ENCODE data around the gene CDC73. TPM values are rescaled to one million over a fixed set of nuclear protein-coding genes. Genes with fewer than 3 reads are reported as not detected.

CDC73 gene
- polyA plus RNA-seq, 1 donor (not counting 4 experiments of a cell fraction or from before 2014, with no cell fraction given) = 45.3 TPM

DNA sequence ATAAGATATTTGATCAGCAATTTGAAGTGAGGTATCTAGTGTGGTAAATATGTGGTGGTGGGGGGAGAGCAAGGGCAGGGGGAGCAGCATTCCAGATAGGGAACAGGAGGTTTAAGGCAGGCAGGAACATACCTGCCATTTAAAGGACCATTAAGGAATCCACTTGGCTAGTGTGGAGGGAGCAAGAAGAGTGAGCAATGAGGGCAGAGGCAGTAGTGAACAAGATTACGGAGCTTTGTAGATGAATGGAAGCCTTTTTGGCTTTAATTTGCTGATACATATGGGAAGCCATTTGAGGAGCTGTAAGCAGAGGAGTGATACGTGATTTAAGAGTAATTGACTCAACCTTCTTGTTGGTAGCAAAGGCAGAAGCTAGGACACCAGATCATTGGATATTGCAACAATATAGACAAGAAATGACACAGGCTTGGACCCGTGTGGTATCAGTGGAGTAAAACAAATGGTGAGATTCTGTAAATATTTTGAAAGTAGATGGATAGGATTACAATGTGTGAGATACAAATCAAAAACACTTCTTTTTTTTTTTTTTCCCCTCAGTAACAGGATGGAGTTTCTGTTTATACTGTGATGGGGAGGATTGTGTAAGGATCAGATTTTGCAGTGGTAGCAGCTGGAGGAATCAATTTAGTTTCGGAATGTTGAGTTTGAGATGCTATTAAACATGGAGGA is 138.4 kb downstream of the CDC73 start:
- TF ChIP-seq CTCF (optimal IDR thresholded peaks at IDR 0.05 in 1 of 3, IDR thresholded peaks at IDR 0.05 in 1 of 3, conservative IDR thresholded peaks at IDR 0.05 in 1 of 3; ENCODE audit: extremely low read depth in 1 of 3, insufficient read depth in 2 of 3, low read length in 3 of 3) (no peak), EZH2 (IDR thresholded peaks at IDR 0.05; ENCODE audit: low read length) (no peak)
- Histone ChIP-seq H3K9me3 (ENCODE audit: control insufficient read depth, low read depth, low read length) (no peaks in the 10 kb centered on the region), H3K4me2 (ENCODE audit: control insufficient read depth, extremely low read depth, insufficient read depth, low read depth, low read length) (no peak overlapping the region), H3K36me3 (ENCODE audit: control insufficient read depth in 2 of 2, extremely low read depth in 1 of 2, insufficient read depth in 2 of 2, low read length in 2 of 2) (peaks cover 0 to 5% of the 10 kb centered on the region in 2 experiments), H3K4me3 (ENCODE audit: control insufficient read depth in 2 of 3, extremely low read depth in 1 of 3, insufficient read depth in 2 of 3, low read depth in 1 of 3, low read length in 3 of 3) (no peak overlapping the region), H3K4me1 (ENCODE audit: control insufficient read depth, extremely low read depth, insufficient read depth, low read length) (no peaks in the 10 kb centered on the region), H3K9me1 (ENCODE audit: control insufficient read depth, extremely low read depth, insufficient read depth, low read length) (no peaks in the 10 kb centered on the region), H3K27me3 (ENCODE audit: control insufficient read depth, extremely low read depth, insufficient read depth, low read length) (no peaks in the 10 kb centered on the region), H3K79me2 (ENCODE audit: control insufficient read depth, insufficient read depth, low read length) (no peaks in the 10 kb centered on the region), H4K20me1 (ENCODE audit: control insufficient read depth, extremely low read depth, insufficient read depth, low read length) (no peaks in the 10 kb centered on the region), H2AFZ (ENCODE audit: control insufficient read depth, low read length) (no peak overlapping the region), H3K9ac (ENCODE audit: control insufficient read depth, extremely low read depth, insufficient read depth, low read length) (no peak overlapping the region), H3K27ac (ENCODE audit: control insufficient read depth, insufficient read depth, low read length) (no peak overlapping the region)
- FAIRE-seq (no peak), DNase-seq (ENCODE audit: low read depth, low spot score) (no peak)
- dilution Hi-C loops (cut with MboI; ENCODE audit: extremely low pct_ligation_motif_present, low sequenced_read_pairs) = no loop called here

- Histone ChIP-seq H3K4me2 (ENCODE audit: control insufficient read depth, extremely low read depth, insufficient read depth, low read depth, low read length) (no peak overlapping the region), H3K9me3 (ENCODE audit: control insufficient read depth, low read depth, low read length) (no peaks in the 10 kb centered on the region), H3K4me3 (ENCODE audit: control insufficient read depth in 2 of 3, extremely low read depth in 1 of 3, insufficient read depth in 2 of 3, low read depth in 1 of 3, low read length in 3 of 3) (no peak overlapping the region), H3K36me3 (ENCODE audit: control insufficient read depth in 2 of 2, extremely low read depth in 1 of 2, insufficient read depth in 2 of 2, low read length in 2 of 2) (peaks cover 0 to 5% of the 10 kb centered on the region in 2 experiments), H3K9ac (ENCODE audit: control insufficient read depth, extremely low read depth, insufficient read depth, low read length) (no peak overlapping the region), H3K9me1 (ENCODE audit: control insufficient read depth, extremely low read depth, insufficient read depth, low read length) (no peaks in the 10 kb centered on the region), H3K27ac (ENCODE audit: control insufficient read depth, insufficient read depth, low read length) (no peak overlapping the region), H4K20me1 (ENCODE audit: control insufficient read depth, extremely low read depth, insufficient read depth, low read length) (no peaks in the 10 kb centered on the region), H3K27me3 (ENCODE audit: control insufficient read depth, extremely low read depth, insufficient read depth, low read length) (no peaks in the 10 kb centered on the region), H3K79me2 (ENCODE audit: control insufficient read depth, insufficient read depth, low read length) (no peaks in the 10 kb centered on the region), H2AFZ (ENCODE audit: control insufficient read depth, low read length) (no peak overlapping the region), H3K4me1 (ENCODE audit: control insufficient read depth, extremely low read depth, insufficient read depth, low read length) (no peaks in the 10 kb centered on the region)
- FAIRE-seq = no peak
- TF ChIP-seq CTCF (optimal IDR thresholded peaks at IDR 0.05 in 1 of 3, IDR thresholded peaks at IDR 0.05 in 1 of 3, conservative IDR thresholded peaks at IDR 0.05 in 1 of 3; ENCODE audit: extremely low read depth in 1 of 3, insufficient read depth in 2 of 3, low read length in 3 of 3) (no peak), EZH2 (IDR thresholded peaks at IDR 0.05; ENCODE audit: low read length) (no peak)
- DNase-seq (ENCODE audit: low read depth, low spot score) = no peak
- dilution Hi-C loops (cut with MboI; ENCODE audit: extremely low pct_ligation_motif_present, low sequenced_read_pairs) = no loop called here
These were observed 139.1 kb downstream of the CDC73 start for GRCh38 chr1:193260896-193261295.

All from keratinocyte (primary cell).